Activated T-cell treated with anti-CD3 and anti-CD28 coated beads, Interleukin-2, amount 50 U/mL, for 48 hours (primary cell): ENCODE results near the gene CAPN10.

Source experiments
- DNase-seq, 2 experiments: peaks; one replicate each; pipeline ENCODE4 v3.0.0-alpha.2; 2020

The CAPN10 gene

GRCh38 chr2:240564561-240565332 is 21.8 kb upstream of the CAPN10 start:
- peak; percentile 54 to 61 for DNase-seq

- DNase-seq = peak; percentile 91 to 93
These were observed 21.0 kb upstream of the CAPN10 start for GRCh38 chr2:240565333-240566202.

GRCh38 chr2:240566203-240567136 is 20.1 kb upstream of the CAPN10 start:
- DNase-seq = peak; percentile 96 to 97

GRCh38 chr2:240567137-240567871 is 19.2 kb upstream of the CAPN10 start:
- DNase-seq = peak; percentile 60 to 64

- peak; percentile 59 to 66 for DNase-seq
These were observed 18.5 kb upstream of the CAPN10 start, which contains the start of gene RNPEPL1 for GRCh38 chr2:240567872-240568677. Gene RNPEPL1, plus strand, starts transcription at chr2:240568484. Its CDS starts 103 bp downstream, at chr2:240568587.

GRCh38 chr2:240568678-240569522 is 17.6 kb upstream of the CAPN10 start:
- peak; percentile 50 to 59 for DNase-seq

GRCh38 chr2:240569523-240569997 is 17.0 kb upstream of the CAPN10 start:
- peak in 1 of 2 experiments; percentile 35 for DNase-seq

GRCh38 chr2:240569998-240570530 is 16.5 kb upstream of the CAPN10 start:
- no peak for DNase-seq

- DNase-seq = no peak
These were observed 15.8 kb upstream of the CAPN10 start for GRCh38 chr2:240570531-240571313.

GRCh38 chr2:240571314-240571973 is 15.1 kb upstream of the CAPN10 start:
- DNase-seq = no peak

- no peak for DNase-seq
These were observed 14.1 kb upstream of the CAPN10 start for GRCh38 chr2:240572141-240573031.

GRCh38 chr2:240573071-240573515 is 13.4 kb upstream of the CAPN10 start:
- DNase-seq = no peak

- no peak for DNase-seq
These were observed 12.8 kb upstream of the CAPN10 start for GRCh38 chr2:240573516-240574385.

- no peak for DNase-seq
These were observed 12.0 kb upstream of the CAPN10 start for GRCh38 chr2:240574386-240575100.
